HFFc6 (cell line): ENCODE measurements around the gene SIPA1L3. TPM values are rescaled to one million over a fixed set of nuclear protein-coding genes. Genes with fewer than 3 reads are reported as not detected.

Source experiments
- DNase-seq: peaks from one replicate; pipeline ENCODE4 v3.0.0-alpha.2; 2018
- H3K27ac Mint-ChIP-seq: 2 replicates; pipeline ENCODE4 v1.8.0; 2020; ENCODE audit warnings: mild to moderate bottlenecking, mixed read lengths
- H3K27me3 Mint-ChIP-seq: 2 replicates; pipeline ENCODE4 v1.8.0; 2021; ENCODE audit warnings: mild to moderate bottlenecking, moderate library complexity, mixed read lengths; ENCODE audit not compliant: insufficient read depth
- H3K36me3 Mint-ChIP-seq: 2 replicates; pipeline ENCODE4 v1.8.0; 2021; ENCODE audit warnings: low read depth, mixed read lengths
- H3K4me1 Mint-ChIP-seq: 2 replicates; pipeline ENCODE4 v1.8.0; 2020; ENCODE audit warnings: low read depth, mixed read lengths
- H3K4me3 Mint-ChIP-seq: 2 replicates; pipeline ENCODE4 v1.8.0; 2020; ENCODE audit warnings: mild to moderate bottlenecking, moderate library complexity, mixed read lengths
- H3K9me3 Mint-ChIP-seq: 2 replicates; pipeline ENCODE4 v1.8.0; 2020; ENCODE audit warnings: mild to moderate bottlenecking, mixed read lengths
- total RNA-seq, 6 experiments: library from RNA; stranded (reverse); fragmentation: NEBNext Ultra II Directional; extraction: Animal tissue kit (Norgen Biotek cat#: 25700); gene quantifications; 2 replicates in 1 of 6; 3 replicates in 5 of 6; pipeline ENCODE4 v1.2.3, GENCODE V29; 2021
- TF ChIP-seq, protein P1 (sequence below): fragments of 200-600 bp; sonication (generic); IDR thresholded peaks from 2 replicates; pipeline ENCODE4 v1.5.0; 2021; ENCODE audit warnings: antibody characterized with exemption, mild to moderate bottlenecking

SIPA1L3 gene
- total RNA-seq, 6 experiments from 2014 or later: 34.0 to 46.7 (median 41.8) TPM

DNA sequence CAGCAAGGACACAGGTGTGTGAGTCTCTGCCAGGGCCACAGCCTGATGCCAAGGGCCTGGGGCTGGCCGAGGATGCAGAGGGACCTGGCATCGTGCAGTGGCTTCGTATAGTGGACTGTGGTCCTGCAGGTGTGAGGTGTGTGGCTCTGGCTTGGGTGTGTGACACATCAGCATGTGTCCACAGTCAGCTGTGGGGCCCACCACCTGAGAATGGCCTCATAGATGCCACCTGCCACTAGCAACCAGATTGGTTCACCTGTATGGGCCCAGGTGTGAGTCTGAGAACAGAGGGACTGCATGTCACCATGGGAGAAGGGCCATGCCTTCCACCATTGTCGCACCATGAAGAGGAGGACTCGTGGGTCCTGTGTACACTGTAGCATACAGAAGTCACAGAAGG is 346.8 kb downstream of the SIPA1L3 start:
- DNase-seq: no peak
- H3K27ac Mint-ChIP-seq: no peak overlapping the region
- H3K27me3 Mint-ChIP-seq: peaks cover 23% of the 10 kb centered on the region
- no peaks in the 10 kb centered on the region for H3K36me3 Mint-ChIP-seq
- TF ChIP-seq, protein P1, sequence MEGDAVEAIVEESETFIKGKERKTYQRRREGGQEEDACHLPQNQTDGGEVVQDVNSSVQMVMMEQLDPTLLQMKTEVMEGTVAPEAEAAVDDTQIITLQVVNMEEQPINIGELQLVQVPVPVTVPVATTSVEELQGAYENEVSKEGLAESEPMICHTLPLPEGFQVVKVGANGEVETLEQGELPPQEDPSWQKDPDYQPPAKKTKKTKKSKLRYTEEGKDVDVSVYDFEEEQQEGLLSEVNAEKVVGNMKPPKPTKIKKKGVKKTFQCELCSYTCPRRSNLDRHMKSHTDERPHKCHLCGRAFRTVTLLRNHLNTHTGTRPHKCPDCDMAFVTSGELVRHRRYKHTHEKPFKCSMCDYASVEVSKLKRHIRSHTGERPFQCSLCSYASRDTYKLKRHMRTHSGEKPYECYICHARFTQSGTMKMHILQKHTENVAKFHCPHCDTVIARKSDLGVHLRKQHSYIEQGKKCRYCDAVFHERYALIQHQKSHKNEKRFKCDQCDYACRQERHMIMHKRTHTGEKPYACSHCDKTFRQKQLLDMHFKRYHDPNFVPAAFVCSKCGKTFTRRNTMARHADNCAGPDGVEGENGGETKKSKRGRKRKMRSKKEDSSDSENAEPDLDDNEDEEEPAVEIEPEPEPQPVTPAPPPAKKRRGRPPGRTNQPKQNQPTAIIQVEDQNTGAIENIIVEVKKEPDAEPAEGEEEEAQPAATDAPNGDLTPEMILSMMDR: no peak
- H3K9me3 Mint-ChIP-seq: no peaks in the 10 kb centered on the region
- H3K4me3 Mint-ChIP-seq: no peak overlapping the region
- H3K4me1 Mint-ChIP-seq: peaks cover 19% of the 10 kb centered on the region

DNA sequence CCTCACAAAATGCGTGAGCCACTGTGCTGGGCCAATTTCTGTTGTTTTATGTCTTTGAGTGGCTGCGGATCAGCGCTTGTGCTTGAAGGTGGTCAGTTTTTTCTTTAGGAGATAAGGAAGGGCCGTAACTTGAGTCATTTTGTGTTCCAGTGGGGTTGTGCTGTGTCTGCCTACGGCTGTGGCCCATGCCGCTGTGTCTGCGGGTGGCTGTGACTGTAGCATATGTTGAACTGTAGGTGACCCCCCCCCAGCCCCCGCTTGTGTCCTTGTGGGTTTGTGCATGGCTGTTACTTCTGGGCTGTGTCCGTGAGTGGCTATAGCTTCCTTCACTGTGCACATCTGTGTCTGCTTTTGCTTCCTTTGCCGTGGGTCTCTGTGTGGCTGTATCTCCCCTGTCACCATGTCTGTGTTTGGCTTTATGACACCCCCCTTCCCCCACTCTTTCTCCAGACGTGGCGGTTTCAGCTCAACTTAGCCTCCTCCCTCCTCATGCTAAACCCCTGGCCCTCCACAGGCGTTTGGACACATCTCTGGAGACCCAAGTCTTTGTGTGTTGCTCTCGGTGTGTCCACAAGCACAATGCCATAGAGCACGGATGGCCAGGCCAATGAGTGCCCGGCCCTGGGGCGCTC is 348.5 kb downstream of the SIPA1L3 start:
- no peaks in the 10 kb centered on the region for H3K9me3 Mint-ChIP-seq
- TF ChIP-seq, protein P1: no peak
- no peak overlapping the region for H3K27ac Mint-ChIP-seq
- no peaks in the 10 kb centered on the region for H3K36me3 Mint-ChIP-seq
- peaks cover 19% of the 10 kb centered on the region for H3K4me1 Mint-ChIP-seq
- DNase-seq: no peak
- H3K27me3 Mint-ChIP-seq: peaks cover 23% of the 10 kb centered on the region
- no peak overlapping the region for H3K4me3 Mint-ChIP-seq

Other genes starting within 250 kb of the SIPA1L3 start
- 1 to 10 TPM; 2.1 to 5.1 (median 3.5) TPM for gene ZNF607, start 187.4 kb upstream of the SIPA1L3 start, total RNA-seq
- 1 to 10 TPM; 4.9 to 8.4 (median 6.4) TPM for gene ZNF573, start 127.6 kb upstream of the SIPA1L3 start, total RNA-seq
- gene WDR87, start 614 bp upstream of the SIPA1L3 start, total RNA-seq: not detected